NCI-H146 treated with DMSO at 0.1 percent for 48 hours (cell line): ENCODE measurements around the gene NSL1.
"Not testable (repeated sequence)": the region's sequence is repeated elsewhere in the genome, so short reads cannot be mapped to it uniquely, and the experiment has no call there.

Experiments
- DNase-seq: peaks from one replicate; lab custom pipeline; 2025; ENCODE audit not compliant: unreplicated experiment; lab: John Stamatoyannopoulos, UW

Gene NSL1

GRCh38 chr1:212783976-212784375, 7.6 kb downstream of the NSL1 start:
- no peak for DNase-seq

DNA sequence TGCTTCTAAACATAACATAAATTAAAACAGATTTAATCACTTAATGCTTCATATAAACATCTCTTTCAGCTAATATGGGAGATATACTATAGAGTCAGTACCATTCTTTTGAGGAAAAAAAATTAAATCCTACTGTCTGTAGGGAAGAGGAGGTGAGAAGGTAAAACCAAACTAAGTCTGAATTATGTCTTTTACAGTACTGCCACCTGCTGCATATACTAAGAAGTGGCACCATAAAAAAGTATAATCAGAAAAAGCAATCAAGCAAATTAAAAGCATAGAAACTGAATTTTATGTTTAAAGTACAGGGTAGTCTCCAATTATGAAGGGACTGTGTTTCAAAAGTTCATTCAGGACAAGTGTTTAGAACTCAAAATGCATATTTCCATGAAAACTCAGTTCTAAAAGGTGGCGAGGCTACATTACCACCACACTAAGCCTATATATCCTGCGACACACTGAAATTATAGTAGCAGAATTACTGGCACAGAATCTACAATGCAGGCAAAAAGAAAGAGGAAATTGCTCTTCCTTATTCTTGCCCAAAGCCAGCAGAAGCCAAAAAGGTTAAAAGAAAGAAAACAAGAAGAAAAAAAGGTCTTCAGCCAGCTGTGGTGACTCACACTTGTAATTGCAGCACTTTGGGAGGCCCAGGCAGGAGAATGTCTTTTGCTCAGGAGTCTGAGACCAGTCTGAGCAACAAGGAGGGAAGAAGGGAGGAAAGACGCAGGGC, 9.0 kb downstream of the NSL1 start:
- peak; percentile 17 for DNase-seq

DNA sequence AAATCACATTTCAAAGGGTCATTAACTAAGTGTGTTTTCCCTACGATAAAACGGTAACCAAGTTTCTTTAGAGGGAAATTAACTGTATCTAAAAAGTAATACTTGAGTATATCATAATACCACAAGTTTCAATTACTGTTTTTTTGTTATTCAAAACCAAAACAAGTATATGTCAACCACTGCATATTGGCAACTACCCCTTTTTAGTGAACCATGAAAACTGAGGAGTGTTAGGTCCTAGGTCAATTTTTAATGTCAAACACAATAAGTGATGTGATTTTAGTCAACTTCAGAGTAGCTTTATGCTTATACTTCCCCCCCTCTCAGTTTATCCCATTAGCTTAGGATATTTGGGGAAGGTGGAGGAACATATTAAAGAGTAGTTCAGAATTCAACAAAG, 10.4 kb downstream of the NSL1 start:
- DNase-seq: no peak

DNA sequence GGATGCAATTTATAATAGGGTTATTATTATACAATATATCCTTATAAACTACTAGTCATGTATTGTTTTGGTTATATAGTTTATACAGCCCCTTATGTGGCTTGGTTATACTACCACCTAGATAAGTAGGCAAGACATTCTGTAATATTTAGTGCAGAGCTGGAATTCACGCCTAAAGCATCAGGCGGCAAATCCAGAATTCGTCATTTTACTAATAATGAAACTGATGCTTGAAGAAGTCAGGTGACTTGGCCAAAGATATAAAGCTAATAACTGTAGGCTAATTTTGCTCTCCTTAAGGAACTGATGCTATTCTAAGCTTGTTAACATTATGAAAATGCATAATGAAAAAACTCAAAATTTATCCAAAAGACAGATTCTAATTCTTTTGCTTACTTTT, 10.8 kb downstream of the NSL1 start:
- DNase-seq: no peak

GRCh38 chr1:212779086-212779485, 12.5 kb downstream of the NSL1 start:
- DNase-seq: not testable (repeated sequence)

- DNase-seq: no peak
Measured at GRCh38 chr1:212777151-212777550, 14.4 kb downstream of the NSL1 start.

GRCh38 chr1:212775241-212775640, 16.3 kb downstream of the NSL1 start:
- no peak for DNase-seq

DNA sequence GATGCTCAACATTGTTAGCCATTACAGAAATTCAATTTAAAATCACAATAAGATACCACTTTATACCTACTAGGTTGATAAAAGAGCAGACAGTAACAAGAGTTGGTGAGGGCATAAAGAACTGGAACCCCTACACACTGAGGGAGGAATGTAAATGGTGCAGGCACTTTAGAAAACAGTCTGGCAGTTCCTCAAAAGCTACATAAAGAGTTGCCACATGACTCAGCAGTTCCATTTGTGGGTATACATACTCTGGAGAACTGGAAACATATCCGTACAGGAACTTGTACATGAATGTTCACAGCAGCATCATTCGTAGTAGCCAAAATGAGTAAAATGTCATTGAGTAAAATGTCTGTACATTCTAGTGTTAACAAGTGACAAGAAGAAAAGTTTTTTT, 17.0 kb downstream of the NSL1 start:
- no peak for DNase-seq

DNA sequence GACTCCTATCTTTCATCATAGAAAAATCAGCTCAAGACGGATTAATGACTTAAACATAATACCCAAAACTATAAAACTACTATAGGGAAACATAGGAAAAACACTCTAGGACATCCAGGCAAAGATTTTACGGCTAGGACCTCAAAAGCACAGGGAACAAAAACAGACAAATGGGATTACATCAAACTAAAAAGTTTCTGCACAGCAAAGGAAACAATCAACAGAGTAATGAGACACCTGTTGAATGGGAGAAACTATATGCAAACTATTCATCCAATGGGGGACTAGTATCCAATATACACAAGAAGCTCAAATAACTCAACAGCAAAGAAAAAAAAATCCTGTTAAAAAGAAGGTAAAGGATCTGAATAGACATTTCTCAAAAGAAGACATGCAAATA, 18.6 kb downstream of the NSL1 start:
- no peak for DNase-seq

GRCh38 chr1:212771341-212771740, 20.2 kb downstream of the NSL1 start:
- DNase-seq: no peak

DNA sequence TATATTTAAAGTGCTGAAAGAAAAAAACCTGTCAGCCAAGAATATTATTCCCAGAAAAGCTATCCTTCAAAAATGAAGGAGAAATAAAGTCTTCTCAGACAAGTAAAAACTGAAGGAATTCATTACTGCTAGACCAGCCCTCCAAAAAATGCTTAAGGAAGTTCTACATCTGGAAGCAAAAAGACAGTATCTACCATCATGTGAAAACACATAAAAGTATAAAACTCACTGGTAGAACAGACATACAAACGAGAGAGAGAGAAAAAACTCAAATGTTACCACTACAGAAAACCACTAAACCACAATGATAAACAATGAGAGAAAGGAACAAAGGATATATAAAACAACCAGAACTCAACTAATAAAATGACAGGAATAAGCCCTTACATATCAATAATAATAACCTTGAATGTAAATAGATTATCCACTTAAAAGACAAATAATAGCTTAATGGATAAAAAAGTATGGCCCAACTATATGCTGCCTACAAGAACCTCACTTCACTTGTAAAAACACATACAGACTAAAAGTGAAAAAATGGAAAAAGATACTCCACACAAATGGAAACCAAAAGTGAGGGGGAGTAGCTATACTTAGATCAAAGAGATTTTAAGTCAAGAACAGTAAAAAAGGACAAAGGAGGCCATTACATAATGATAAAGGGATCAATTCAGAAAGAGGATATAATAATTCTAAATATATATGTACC, 22.0 kb downstream of the NSL1 start:
- no peak for DNase-seq

DNA sequence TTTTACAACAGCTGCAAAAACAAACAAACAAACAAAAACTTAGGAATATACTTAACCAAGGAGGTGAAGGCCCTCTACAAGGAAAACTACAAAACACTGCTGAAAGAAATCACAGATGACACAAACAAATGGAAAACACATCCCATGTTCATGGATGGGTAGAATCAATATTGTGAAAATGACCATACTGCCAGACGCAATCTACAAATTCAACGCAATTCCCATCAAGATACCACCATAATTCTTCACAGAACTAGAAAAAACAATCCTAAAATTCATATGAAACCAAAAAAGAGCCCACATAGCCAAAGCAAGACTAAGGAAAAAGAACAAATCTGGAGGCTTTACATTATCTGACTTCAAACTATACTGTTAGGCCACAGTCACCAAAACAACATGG, 24.8 kb downstream of the NSL1 start:
- DNase-seq: not testable (repeated sequence)

- DNase-seq: not testable (repeated sequence)
Measured at GRCh38 chr1:212764718-212765281, 26.8 kb downstream of the NSL1 start.

DNA sequence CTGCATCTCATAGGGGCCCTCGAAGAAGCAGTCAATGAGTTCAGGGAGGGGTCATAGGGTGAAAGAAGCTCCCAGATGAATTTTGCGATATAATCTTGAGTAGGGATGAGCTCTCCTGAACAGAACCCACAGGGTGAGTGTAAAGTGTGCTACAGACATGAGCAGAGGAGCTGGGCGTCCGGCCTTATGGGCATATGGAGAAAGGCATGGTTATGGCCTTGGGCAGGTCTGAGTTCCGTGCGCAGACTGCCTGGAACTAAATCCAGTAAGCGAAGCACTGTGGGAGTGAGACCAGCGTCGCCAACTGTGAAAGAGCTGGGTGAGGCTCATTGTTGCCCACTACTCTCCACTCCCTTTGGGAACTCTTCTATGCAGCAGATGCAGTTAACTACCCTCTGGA, 28.7 kb downstream of the NSL1 start:
- no peak for DNase-seq

DNA sequence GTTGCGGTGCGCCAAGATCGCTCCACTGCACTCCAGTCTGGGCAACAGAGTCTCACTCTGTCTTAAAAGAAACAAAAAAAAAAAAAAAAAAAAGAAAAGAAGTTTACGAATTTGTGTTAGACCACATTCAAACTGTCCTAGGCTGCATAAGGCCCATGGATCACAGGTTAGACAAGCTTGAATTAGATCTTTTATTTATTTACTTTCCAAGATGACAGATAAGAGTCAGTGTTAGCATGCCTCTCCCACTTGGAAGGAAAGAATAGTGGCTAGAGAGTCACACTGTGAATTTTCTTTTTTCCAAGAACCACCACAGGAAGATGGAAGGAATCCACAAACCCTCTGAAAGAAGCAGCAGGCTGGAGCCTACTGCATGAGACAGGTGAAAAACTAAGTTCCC, 29.3 kb downstream of the NSL1 start:
- no peak for DNase-seq

GRCh38 chr1:212760126-212760823, 31.3 kb downstream of the NSL1 start:
- DNase-seq: no peak

DNA sequence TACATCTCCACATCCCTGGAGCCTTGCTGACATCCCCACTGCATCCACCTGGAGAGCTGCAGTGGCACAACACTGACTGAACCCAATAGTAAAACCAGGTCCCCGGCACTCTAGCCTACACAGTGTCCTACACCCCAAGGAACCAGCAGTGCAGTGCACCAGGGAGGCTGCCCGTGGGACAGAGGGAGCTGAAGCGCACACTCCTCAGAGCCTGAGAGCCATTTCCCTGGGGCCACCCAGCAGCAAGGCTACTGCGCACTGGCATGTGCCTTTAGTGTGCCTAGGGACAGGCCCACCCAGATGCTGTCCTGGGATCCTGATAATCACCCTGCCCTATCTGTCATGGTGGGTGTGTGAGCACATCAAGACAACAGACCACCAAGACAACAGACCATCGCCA, 31.9 kb downstream of the NSL1 start:
- DNase-seq: no peak

DNA sequence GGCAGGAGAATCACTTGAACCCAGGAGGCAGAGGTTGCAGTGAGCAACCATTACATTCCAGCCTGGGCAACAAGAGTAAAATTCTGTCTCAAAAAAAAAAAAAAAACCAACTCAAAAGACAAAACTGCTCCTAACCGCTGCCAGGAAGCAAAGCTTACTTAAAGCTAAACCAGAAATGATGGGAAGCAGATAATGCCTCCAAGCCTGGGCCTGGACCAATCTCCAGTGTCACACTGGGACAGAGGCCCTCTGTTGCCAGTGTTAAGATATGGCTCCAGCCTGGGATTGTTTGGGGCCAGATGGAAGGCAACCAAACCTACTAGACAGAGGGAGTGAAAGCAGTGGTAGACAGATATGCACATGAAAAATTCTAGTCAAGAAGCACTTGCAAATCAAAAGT, 36.9 kb downstream of the NSL1 start:
- DNase-seq: no peak

GRCh38 chr1:212754193-212754592, 37.4 kb downstream of the NSL1 start:
- DNase-seq: no peak

DNA sequence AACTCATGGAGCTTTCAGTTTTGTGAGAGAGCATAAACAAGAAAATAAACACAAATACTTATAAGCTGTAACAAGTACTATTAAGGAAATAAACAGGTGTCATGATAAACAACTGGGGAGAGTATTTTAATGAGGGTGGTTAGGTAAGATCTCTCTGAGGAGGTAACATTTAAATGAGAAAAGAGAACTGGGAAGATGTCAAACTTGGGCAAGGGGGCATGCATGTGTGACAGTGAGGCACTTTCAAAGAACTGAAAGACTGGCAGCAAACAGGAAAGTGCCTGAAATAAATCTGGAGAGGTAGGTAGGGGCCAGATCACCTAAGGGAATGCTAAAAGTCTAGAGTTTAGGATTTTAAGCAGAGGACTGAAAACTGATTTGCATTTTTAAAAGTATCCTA, 37.8 kb downstream of the NSL1 start:
- no peak for DNase-seq

DNA sequence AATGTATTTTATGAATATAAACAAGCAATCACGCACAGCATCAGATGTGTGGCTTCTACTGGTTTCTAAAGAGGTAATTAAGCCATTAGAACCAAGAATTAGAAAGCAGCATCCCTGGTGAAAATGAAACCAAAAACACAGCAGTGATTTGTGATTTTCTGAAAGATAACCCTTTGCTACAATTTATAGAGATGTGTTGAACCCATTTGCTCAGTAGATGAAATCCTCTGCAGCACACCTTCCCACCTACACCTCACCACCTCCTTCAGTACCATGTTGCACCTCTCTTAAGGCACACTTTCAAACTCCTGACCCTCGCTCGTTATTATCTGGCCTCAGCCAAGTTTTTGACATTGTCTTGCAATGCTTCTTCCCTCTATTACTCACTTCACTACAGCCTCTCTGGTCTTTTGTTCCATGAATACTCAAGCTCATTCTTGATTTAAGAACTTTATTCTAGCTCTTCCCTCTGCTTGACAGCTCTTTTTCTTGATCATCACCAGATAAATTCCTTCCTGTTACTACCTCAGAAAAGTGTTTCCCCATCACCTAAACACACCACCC, 38.6 kb downstream of the NSL1 start:
- DNase-seq: no peak
